Heart right ventricle (tissue), 16 donors: ENCODE measurements around the gene POTEF. TPM values are rescaled to one million over a fixed set of nuclear protein-coding genes. Genes with fewer than 3 reads are reported as not detected.
A peak's percentile ranks its signal among the peaks of the same experiment; 100 is the strongest.
"Not testable (repeated sequence)": the region's sequence is repeated elsewhere in the genome, so short reads cannot be mapped to it uniquely, and the experiment has no call there.

Experiments used
- ATAC-seq, 8 donors: fragments of 200-7000 bp; cut with Tn5 transposase; one replicate each; pipeline ENCODE4 v1.9.1; 2020; ENCODE audit warnings: mild to moderate bottlenecking in 8 of 8, moderate library complexity in 8 of 8, moderate number of reproducible peaks in 1 of 8
- DNase-seq, 2 donors: peaks; one replicate each; pipeline ENCODE4 v3.0.0-alpha.2; 2020
- H3K27ac ChIP-seq, 10 donors: fragments of 200-600 bp; sonication (generic) in 2 of 10; one replicate each; pipeline versions ENCODE4 v1.5.0 to v1.8.0; 2020 to 2022; ENCODE audit warnings: mild to moderate bottlenecking in 3 of 10
- H3K27me3 ChIP-seq, 7 donors: fragments of 200-600 bp; one replicate each; pipeline ENCODE4 v1.8.0; 2021 to 2022; ENCODE audit warnings: mild to moderate bottlenecking in 2 of 7
- H3K36me3 ChIP-seq, 9 donors: fragments of 200-600 bp; sonication (generic) in 1 of 9; one replicate each; pipeline versions ENCODE4 v1.5.0 to v1.8.0; 2020 to 2022; ENCODE audit warnings: mild to moderate bottlenecking in 2 of 9
- H3K4me1 ChIP-seq, 9 donors: fragments of 200-600 bp; sonication (generic) in 1 of 9; one replicate each; pipeline versions ENCODE4 v1.5.0 to v1.8.0; 2020 to 2022; ENCODE audit warnings: mild to moderate bottlenecking in 4 of 9
- H3K4me3 ChIP-seq, 10 donors: fragments of 200-600 bp; sonication (generic) in 2 of 10; one replicate each; pipeline versions ENCODE4 v1.5.0 to v1.8.0; 2020 to 2022; ENCODE audit warnings: mild to moderate bottlenecking in 7 of 10, moderate library complexity in 2 of 10
- H3K9me3 ChIP-seq, 11 donors: fragments of 200-600 bp in 10 of 11; sonication (generic) in 2 of 11; one replicate each; pipeline versions ENCODE4 v1.5.0 to v1.8.0; 2013 to 2022; ENCODE audit warnings: mild to moderate bottlenecking in 2 of 11, control low read depth in 1 of 11, moderate library complexity in 1 of 11
- CTCF ChIP-seq, 9 donors: fragments of 200-600 bp; sonication (generic) in 2 of 9; IDR thresholded peaks; one replicate each; pipeline versions ENCODE4 v1.5.0 to v1.8.0; 2021 to 2022; ENCODE audit warnings: antibody characterized with exemption in 9 of 9, mild to moderate bottlenecking in 5 of 9, moderate library complexity in 1 of 9
- WGBS, 2 donors: extraction: QIAGEN DNeasy Blood & Tissue Kit; methylation state at CpG; one replicate each; pipeline ENCODE4 v1.1.7; 2013; ENCODE audit warnings: inconsistent platforms in 1 of 2; 5-methylcytosine and 5-hydroxymethylcytosine counted together
- intact Hi-C, 10 donors: fragments of 100-400 bp; cut with DNase I; formaldehyde crosslinking; loops; one replicate each; pipeline versions ENCODE4 v1.11.1 to v1.14.2; 2022
- polyA plus RNA-seq, 2 donors: library from polyadenylated mRNA; stranded (reverse); fragments of 200-250 nt; gene quantifications; one replicate each; pipeline ENCODE4 v1.2.3, GENCODE V29; 2013
- total RNA-seq, 10 donors: library from RNA; stranded (reverse); fragmentation: NEBNext Ultra II Directional in 3 of 10; extraction: Animal tissue kit (Norgen Biotek cat#: 25700) in 3 of 10; gene quantifications; one replicate each; pipeline versions ENCODE4 v1.2.1 to v1.2.4, GENCODE V29; 2021 to 2023
- donor health status: Arrhythmogenic right ventricular cardiomyopathy.
- donor health status: ischemic (EF 13 %, LVEDD 7.1; RV severe dilation, severe dysfunction).
- donor health status: healthy with polysubstance abuse.
- donor health status: DM: no; HTN: yes; CAD: no.
- donor health status: DM: no; HTN: no; CAD: no.
- donor health status: ischemic (EF 25% LVEDD 6.9; RV normal size, moderate dysfunction).
- donor health status: ischemic (EF 25% LVEDD 5.7; RV mildly dilated, moderate dysfunction).
- donor health status: healthy.
- donor health status: DM: yes; HTN: yes; CAD: no.
- donor health status: Ischemic cardiomyopathy.
- donor health status: ischemic (EF 35%, LVEDD 5.7; RV mildly dilated, moderate dysfunction).
- donor health status: nonischemic (EF 11% LVEDD 7.7; RV severe dilation, severe dysfunction).
- donor health status: DM: yes; HTN: yes; CAD: no.
- donor health status: PGD.
- donor health status: ischemic (EF 29% LVEDD 5.4; RV normal size, mild dysfunction).
- donor health status: nonischemic (EF 23%, LVEDD 6.1; RV moderate dilation, normal function).

Gene POTEF
- total and polyA plus RNA-seq, 12 donors: not detected

- Histone ChIP-seq H3K27ac (no peak overlapping the region), H3K4me3 (no peak overlapping the region), H3K9me3 (no peaks in the 10 kb centered on the region), H3K36me3 (peaks cover 0 to 37% (median 9%) of the 10 kb centered on the region in 9 donors), H3K27me3 (peaks cover 0 to 19% (median 3%) of the 10 kb centered on the region in 7 donors), H3K4me1 (no peaks in the 10 kb centered on the region)
- DNase-seq (no peak), ATAC-seq (peak in 2 of 8 donors; percentile 4 to 7)
- no peak for TF ChIP-seq CTCF (IDR thresholded peaks at IDR 0.05)
- WGBS, 2 donors: 89 to 91% methylated on average over 23 of the region's 23 CpGs
- intact Hi-C loops: loop anchor here in 3 of 10 donors (10.0 kb wide), 1 partner anchor 184 kb away; no protein-coding TSS in a partner anchor
These were observed 21.4 kb upstream of the POTEF start for GRCh38 chr2:130150181-130151144.

GRCh38 chr2:130148515-130148914 is 19.5 kb upstream of the POTEF start:
- H3K4me3 ChIP-seq, ATAC-seq, H3K9me3 ChIP-seq, DNase-seq, H3K27ac ChIP-seq, H3K4me1 ChIP-seq, intact Hi-C loops: not testable (repeated sequence)
- 63 to 66% methylated on average over 6 of the region's 6 CpGs for WGBS, 2 donors
- peaks cover 0 to 19% (median 4%) of the 10 kb centered on the region in 9 donors for H3K36me3 ChIP-seq
- H3K27me3 ChIP-seq: peaks cover 0 to 29% (median 7%) of the 10 kb centered on the region in 7 donors

DNA sequence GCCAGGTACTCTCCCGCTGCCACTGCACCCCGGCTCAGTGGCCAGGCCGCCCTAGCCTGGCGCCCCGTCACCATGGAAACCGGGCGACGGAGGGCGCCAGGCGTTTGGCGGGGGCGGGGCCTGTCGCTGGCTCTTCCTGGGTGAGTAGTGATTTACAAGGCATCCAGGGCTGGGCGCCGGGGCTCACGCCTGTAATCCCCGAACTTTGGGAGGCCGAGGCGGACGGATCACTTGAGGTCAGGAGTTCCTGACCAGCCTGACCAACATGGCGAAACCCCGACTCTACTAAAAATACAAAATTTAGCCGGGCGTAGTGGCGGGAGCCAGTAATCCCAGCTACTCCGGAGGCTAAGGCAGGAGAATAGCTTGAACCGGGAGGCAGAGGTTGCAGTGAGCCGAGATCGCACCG is 16.0 kb upstream of the POTEF start, which contains the start of gene CCDC74B:
Gene CCDC74B, minus strand, starts transcription at position 107 of the 409 bp plus-strand sequence. CDS start 116 bp downstream, outside the sequence.
- H3K27ac ChIP-seq, intact Hi-C loops, H3K36me3 ChIP-seq, H3K4me1 ChIP-seq, H3K9me3 ChIP-seq: not testable (repeated sequence)
- H3K27me3 ChIP-seq: peaks cover 0 to 38% (median 13%) of the 10 kb centered on the region in 7 donors
- ATAC-seq (peak; percentile 50 to 87 (median 68)), DNase-seq (peak; percentile 15 to 45)
- H3K4me3 ChIP-seq: peak within 1 kb of the TSS in 9 of 10 donors; percentile 23 to 52 (median 46)
- WGBS, 2 donors: 4 to 11% methylated on average over 28 to 30 of the region's 30 CpGs

DNA sequence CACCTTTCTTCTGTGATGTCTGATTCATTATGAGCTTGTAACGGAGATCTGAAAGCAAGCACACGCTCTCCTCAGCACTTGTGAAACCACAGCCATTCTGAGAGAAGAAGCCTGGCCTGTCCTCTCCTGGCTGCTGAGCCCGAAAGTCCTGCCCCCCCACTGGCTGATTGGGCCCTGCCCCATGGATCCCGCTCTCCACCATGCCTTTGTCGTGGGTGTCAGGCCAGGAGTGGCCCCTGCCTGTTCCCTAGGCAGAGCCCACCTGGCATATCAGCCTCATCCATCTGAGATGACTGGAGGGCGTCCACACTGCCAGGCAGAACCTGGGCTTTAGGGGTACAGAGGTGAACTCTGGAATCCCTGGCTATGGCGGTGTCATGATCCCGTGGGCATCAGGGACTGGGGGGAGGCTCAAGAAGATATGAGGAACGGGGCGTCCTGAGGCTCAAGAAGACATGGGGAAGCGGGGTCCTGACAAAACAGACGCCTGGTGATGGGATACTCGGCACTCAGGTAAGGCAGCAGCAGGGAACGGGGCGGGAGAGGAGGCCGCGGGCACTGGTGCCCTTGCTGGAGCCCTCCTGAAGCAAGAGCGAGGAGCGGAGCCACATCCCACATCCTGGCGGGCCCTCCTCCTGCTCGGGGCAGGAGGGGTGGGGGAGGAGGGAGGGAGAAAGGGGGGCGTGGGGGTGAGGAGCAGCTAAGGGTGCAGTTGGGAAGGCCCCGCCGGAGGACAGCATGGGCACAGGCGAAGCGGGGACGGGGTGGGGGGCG is 14.4 kb upstream of the POTEF start:
- H3K27ac ChIP-seq, DNase-seq, intact Hi-C loops, H3K36me3 ChIP-seq, H3K9me3 ChIP-seq, H3K4me1 ChIP-seq: not testable (repeated sequence)
- ATAC-seq: peak in 2 of 8 donors; percentile 13 to 21
- 47 to 52% methylated on average over 20 of the region's 28 CpGs for WGBS, 2 donors
- Histone ChIP-seq H3K4me3 (peak overlapping the region in 6 of 10 donors; percentile 34 to 52 (median 47)), H3K27me3 (peaks cover 0 to 38% (median 13%) of the 10 kb centered on the region in 7 donors)

GRCh38 chr2:130142396-130143265 is 13.6 kb upstream of the POTEF start:
- DNase-seq, H3K9me3 ChIP-seq, ATAC-seq, H3K36me3 ChIP-seq, H3K4me1 ChIP-seq, H3K4me3 ChIP-seq, intact Hi-C loops, H3K27ac ChIP-seq: not testable (repeated sequence)
- WGBS, 2 donors: 79 to 89% methylated on average over 13 of the region's 13 CpGs
- peaks cover 0 to 35% (median 13%) of the 10 kb centered on the region in 7 donors for H3K27me3 ChIP-seq

DNA sequence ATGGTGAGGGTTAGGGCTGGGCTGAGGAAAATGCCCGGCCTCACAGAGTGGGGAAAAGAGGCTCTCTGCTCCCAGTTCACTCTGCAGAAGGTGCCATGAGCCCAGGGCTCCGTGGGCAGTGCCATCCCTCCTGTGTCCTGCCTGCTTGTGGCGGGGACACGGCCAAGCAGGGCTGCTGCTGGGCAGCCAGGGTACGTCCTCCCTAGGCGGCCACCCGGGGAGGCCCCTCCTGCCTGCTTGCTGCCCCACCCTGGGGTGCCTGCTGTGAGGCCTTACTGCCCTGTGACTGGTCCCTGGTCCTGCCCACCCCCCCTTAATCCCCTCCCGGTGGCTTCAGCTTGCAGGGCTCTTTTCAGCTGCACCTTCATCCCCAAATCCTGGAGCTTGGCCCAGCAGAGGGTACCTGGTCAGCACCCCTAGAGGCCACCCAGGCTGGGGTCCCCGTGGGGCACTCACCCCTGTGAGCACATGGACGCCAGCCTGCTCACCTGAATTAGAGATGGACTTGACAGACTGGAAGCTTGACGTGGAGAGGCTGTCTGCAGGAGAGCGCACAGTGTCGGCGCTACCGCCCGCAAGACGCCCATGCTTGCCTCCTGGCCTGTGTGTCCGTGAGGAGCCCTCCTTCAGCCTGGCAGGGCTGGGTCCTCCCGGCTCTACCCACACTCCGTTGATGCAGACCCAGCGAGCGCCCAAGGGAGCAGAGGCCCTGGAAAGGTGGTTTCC is 12.8 kb upstream of the POTEF start:
- H3K4me1 ChIP-seq, DNase-seq, H3K27ac ChIP-seq, ATAC-seq, H3K36me3 ChIP-seq, H3K4me3 ChIP-seq, H3K9me3 ChIP-seq, intact Hi-C loops: not testable (repeated sequence)
- 91 to 92% methylated on average over 16 to 17 of the region's 22 CpGs for WGBS, 2 donors
- H3K27me3 ChIP-seq: peaks cover 0 to 30% (median 13%) of the 10 kb centered on the region in 7 donors

DNA sequence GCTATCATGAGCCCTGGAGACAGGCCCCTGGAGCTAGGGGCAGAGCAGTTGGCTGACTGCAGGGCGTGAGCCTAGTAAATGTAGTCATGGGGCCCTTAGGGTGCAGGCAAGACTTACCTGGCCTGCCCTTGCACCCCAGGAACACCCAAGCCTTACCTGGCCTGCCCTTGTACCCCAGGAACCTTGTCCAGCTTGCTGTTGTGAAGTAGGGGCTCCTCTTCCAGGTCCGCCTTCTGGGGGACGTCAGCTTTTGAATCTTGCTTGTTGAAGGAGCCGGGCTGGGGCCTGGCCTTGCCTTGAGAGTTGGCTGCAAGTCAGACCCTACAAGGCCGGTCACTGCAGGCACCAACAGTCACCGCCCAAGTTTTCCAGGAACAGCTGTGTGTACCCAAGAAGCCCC is 12.0 kb upstream of the POTEF start:
- H3K4me1 ChIP-seq, DNase-seq, intact Hi-C loops, H3K36me3 ChIP-seq, ATAC-seq, H3K9me3 ChIP-seq, H3K27ac ChIP-seq, H3K4me3 ChIP-seq: not testable (repeated sequence)
- H3K27me3 ChIP-seq: peaks cover 0 to 24% (median 13%) of the 10 kb centered on the region in 7 donors
- WGBS, 2 donors: 91 to 99% methylated on average over 4 of the region's 6 CpGs

DNA sequence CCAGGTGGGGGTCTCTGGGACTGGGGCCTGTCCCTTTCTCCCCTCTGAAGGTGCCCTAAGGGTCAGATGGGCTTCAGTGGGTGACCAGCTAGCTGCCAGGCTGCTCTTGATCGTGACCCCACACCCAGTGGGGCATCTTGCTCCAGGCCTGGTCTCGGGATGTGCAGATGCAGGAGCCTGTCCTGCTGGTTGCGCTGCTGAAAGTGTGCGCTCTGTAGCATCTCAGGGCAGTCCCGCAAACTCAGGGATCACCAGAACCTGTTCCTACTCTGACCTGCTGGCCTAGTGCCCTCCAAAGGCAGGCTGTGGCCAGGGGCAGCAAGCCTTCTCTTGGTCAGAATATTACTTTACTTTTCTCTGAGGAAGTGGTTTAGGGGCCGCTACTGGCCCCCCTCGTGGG is 11.5 kb upstream of the POTEF start:
- intact Hi-C loops: not testable (repeated sequence)

More for the DNA sequence above, 11.5 kb upstream of the POTEF start:
- H3K27me3 ChIP-seq: peaks cover 0 to 22% (median 11%) of the 10 kb centered on the region in 7 donors
- ATAC-seq, DNase-seq, H3K4me1 ChIP-seq, H3K27ac ChIP-seq, H3K36me3 ChIP-seq, H3K4me3 ChIP-seq, H3K9me3 ChIP-seq: not testable (repeated sequence)
- 83 to 90% methylated on average over 6 to 7 of the region's 7 CpGs for WGBS, 2 donors
